Measurements from ENCODE around the gene CLDN3. TPM values are rescaled to one million over a fixed set of nuclear protein-coding genes. Genes with fewer than 3 reads are reported as not detected.

The CLDN3 gene
- total and polyA plus RNA-seq, 2 donors (not counting 1 experiment from before 2014, with no cell fraction given) = not detected

- DNase-seq (no peak), ATAC-seq (ENCODE audit: low read depth) (no peak)
- peaks cover 0 to 7% of the 10 kb centered on the region in 2 experiments for H3K36me3 ChIP-seq (replicated peaks in 1 of 2; ENCODE audit: control extremely low read depth in 1 of 2, control insufficient read depth in 1 of 2, extremely low read depth in 1 of 2, insufficient read depth in 2 of 2, low read length in 1 of 2)
- intact Hi-C loops (cut with micrococcal nuclease) = loop anchor here (1.0 to 10.0 kb wide), 9 partner anchors 18 to 435 kb away; partner anchors contain the start of genes BAZ1B, BCL7B, BUD23 and DNAJC30
- H3K9ac ChIP-seq (ENCODE audit: low read length) = peak overlapping the region; percentile 94
- H3K4me3 ChIP-seq (ENCODE audit: control extremely low read depth in 1 of 5, extremely low read depth in 1 of 5, insufficient read depth in 1 of 5, low read depth in 2 of 5, low read length in 4 of 5) = peak overlapping the region in 4 of 5 experiments; percentile 87 to 94 (median 92)
- H3K4me3 Mint-ChIP-seq = peak overlapping the region; percentile 91
- peaks cover 11% of the 10 kb centered on the region for H3K4me1 Mint-ChIP-seq
- 84% methylated on average over 17 of the region's 17 CpGs for WGBS (ENCODE audit: insufficient coverage)
- peaks cover 4% of the 10 kb centered on the region for H3K79me2 ChIP-seq (ENCODE audit: control insufficient read depth, insufficient read depth, low read length)
- no peaks in the 10 kb centered on the region for H3K27me3 Mint-ChIP-seq
- H3K27me3 ChIP-seq (replicated peaks in 1 of 4; ENCODE audit: control extremely low read depth in 1 of 4, control insufficient read depth in 3 of 4, insufficient read depth in 4 of 4, low read length in 3 of 4) = peaks cover 0 to 1% (median 0%) of the 10 kb centered on the region in 4 experiments
- peak overlapping the region; percentile 92 for H2AFZ ChIP-seq (ENCODE audit: insufficient read depth, low read depth, low read length, poor library complexity, severe bottlenecking)
- peak overlapping the region; percentile 89 for H3K27ac Mint-ChIP-seq
- peak overlapping the region; percentile 95 for H3K4me2 ChIP-seq (replicated peaks; ENCODE audit: low read depth, low read length, poor library complexity, severe bottlenecking)
- ChIA-PET CTCF (interaction anchor here (2.2 to 6.0 kb wide), 2 partner anchors 13 to 132 kb away, joined by 12 to 78 read pairs; no protein-coding TSS in a partner anchor), POLR2A (interaction anchor here (0.5 to 1.4 kb wide), 4 partner anchors 73 to 447 kb away, joined by 5 to 11 read pairs (median 8); partner anchors contain the start of gene BAZ1B)
- peaks cover 4 to 18% of the 10 kb centered on the region in 2 donors for H3K4me1 ChIP-seq (ENCODE audit: control insufficient read depth in 2 of 2, insufficient read depth in 2 of 2, low read length in 2 of 2)
- no peak for TF ChIP-seq EZH2 (IDR thresholded peaks at IDR 0.05; ENCODE audit: borderline replicate concordance, insufficient read depth, low read depth, low read length, poor library complexity, severe bottlenecking)
- no peak for TF ChIP-seq CTCF (IDR thresholded peaks at IDR 0.05)
- H4K20me1 ChIP-seq (ENCODE audit: control insufficient read depth, insufficient read depth, low read length, poor library complexity, severe bottlenecking) = peaks cover 8% of the 10 kb centered on the region
- H3K9me3 Mint-ChIP-seq (ENCODE audit: insufficient read depth) = no peaks in the 10 kb centered on the region
- no peak overlapping the region for H3K27ac ChIP-seq (ENCODE audit: low read length in 2 of 2)
- peaks cover 0 to 6% (median 0%) of the 10 kb centered on the region in 3 donors for H3K9me3 ChIP-seq (ENCODE audit: control extremely low read depth in 1 of 3, control insufficient read depth in 2 of 3, insufficient read depth in 1 of 3, low read length in 2 of 3)
These were observed 32.4 kb downstream of the CLDN3 start for GRCh38 chr7:73737491-73738219.

GRCh38 chr7:73736885-73737284, 33.2 kb downstream of the CLDN3 start:
- Mint-ChIP-seq H3K9me3 (ENCODE audit: insufficient read depth) (no peaks in the 10 kb centered on the region), H3K4me1 (peaks cover 11% of the 10 kb centered on the region), H3K4me3 (peak overlapping the region; percentile 91), H3K27me3 (no peaks in the 10 kb centered on the region), H3K27ac (no peak overlapping the region)
- peaks cover 4% of the 10 kb centered on the region for H3K79me2 ChIP-seq (ENCODE audit: control insufficient read depth, insufficient read depth, low read length)
- peaks cover 0 to 6% (median 0%) of the 10 kb centered on the region in 3 donors for H3K9me3 ChIP-seq (ENCODE audit: control extremely low read depth in 1 of 3, control insufficient read depth in 2 of 3, insufficient read depth in 1 of 3, low read length in 2 of 3)
- CTCF ChIA-PET = interaction anchor here (2.2 to 6.0 kb wide), 2 partner anchors 12 to 131 kb away, joined by 12 to 78 read pairs; no protein-coding TSS in a partner anchor
- intact Hi-C loops (cut with micrococcal nuclease) = loop anchor here (5.0 to 10.0 kb wide), 2 partner anchors 348 to 435 kb away; partner anchors contain the start of genes EIF4H and LIMK1
- DNase-seq = peak; percentile 24
- no peak for ATAC-seq (ENCODE audit: low read depth)
- H3K27ac ChIP-seq (ENCODE audit: low read length in 2 of 2) = no peak overlapping the region
- H3K9ac ChIP-seq (ENCODE audit: low read length) = no peak overlapping the region
- H3K4me1 ChIP-seq (ENCODE audit: control insufficient read depth in 2 of 2, insufficient read depth in 2 of 2, low read length in 2 of 2) = peaks cover 4 to 18% of the 10 kb centered on the region in 2 donors
- H3K4me2 ChIP-seq (replicated peaks; ENCODE audit: low read depth, low read length, poor library complexity, severe bottlenecking) = no peak overlapping the region
- POLR2A ChIA-PET = no interaction called here
- WGBS (ENCODE audit: insufficient coverage) = 96% methylated on average over 13 of the region's 14 CpGs
- H3K36me3 ChIP-seq (replicated peaks in 1 of 2; ENCODE audit: control extremely low read depth in 1 of 2, control insufficient read depth in 1 of 2, extremely low read depth in 1 of 2, insufficient read depth in 2 of 2, low read length in 1 of 2) = peaks cover 0 to 7% of the 10 kb centered on the region in 2 experiments
- TF ChIP-seq EZH2 (IDR thresholded peaks at IDR 0.05; ENCODE audit: borderline replicate concordance, insufficient read depth, low read depth, low read length, poor library complexity, severe bottlenecking) = no peak
- no peak for TF ChIP-seq CTCF (IDR thresholded peaks at IDR 0.05)
- H4K20me1 ChIP-seq (ENCODE audit: control insufficient read depth, insufficient read depth, low read length, poor library complexity, severe bottlenecking) = peaks cover 8% of the 10 kb centered on the region
- H3K27me3 ChIP-seq (replicated peaks in 1 of 4; ENCODE audit: control extremely low read depth in 1 of 4, control insufficient read depth in 3 of 4, insufficient read depth in 4 of 4, low read length in 3 of 4) = no peaks in the 10 kb centered on the region
- H2AFZ ChIP-seq (ENCODE audit: insufficient read depth, low read depth, low read length, poor library complexity, severe bottlenecking) = no peak overlapping the region
- H3K4me3 ChIP-seq (ENCODE audit: control extremely low read depth in 1 of 5, extremely low read depth in 1 of 5, insufficient read depth in 1 of 5, low read depth in 2 of 5, low read length in 4 of 5) = no peak overlapping the region

Data from B cell (primary cell).